HL-60 (cell line): ENCODE data around the gene NDUFAF8.

ENCODE experiments used
- DNase-seq, 2 experiments: peaks; one replicate each; pipeline ENCODE4 v3.0.0-alpha.2; 2010 to 2020; ENCODE audit warnings: low read depth in 1 of 2, low spot score in 1 of 2
- H3K27ac ChIP-seq: fragments of 250-450 bp; sonication (Bioruptor Pico); replicated peaks from 2 replicates; pipeline ENCODE4 v1.5.1; 2020; ENCODE audit warnings: mild to moderate bottlenecking, moderate library complexity
- H3K27me3 ChIP-seq: fragments of 250-450 bp; sonication (Bioruptor Pico); 2 replicates; pipeline ENCODE4 v1.5.1; 2021; ENCODE audit warnings: mild to moderate bottlenecking, moderate library complexity; ENCODE audit not compliant: insufficient read depth, poor library complexity, severe bottlenecking
- H3K4me3 ChIP-seq: replicated peaks from 2 replicates; pipeline ENCODE4 v1.5.1; 2011; ENCODE audit warnings: mild to moderate bottlenecking, control low read depth, low read length; ENCODE audit not compliant: insufficient read depth
- CTCF ChIP-seq: IDR thresholded peaks from one replicate; pipeline ENCODE4 v1.5.1; 2011; ENCODE audit warnings: low read length, control low read depth, inconsistent platforms; ENCODE audit not compliant: insufficient read depth
- GABPA ChIP-seq: IDR thresholded peaks from 2 replicates; pipeline ENCODE4 v1.6.1; 2012; ENCODE audit warnings: low read depth
- POLR2AphosphoS5 ChIP-seq: IDR thresholded peaks from 2 replicates; pipeline ENCODE4 v1.6.1; 2012; ENCODE audit warnings: low read depth
- REST ChIP-seq: IDR thresholded peaks from 2 replicates; pipeline ENCODE4 v1.6.1; 2012; ENCODE audit warnings: low read depth; ENCODE audit not compliant: insufficient replicate concordance
- SPI1 ChIP-seq: IDR thresholded peaks from 2 replicates; pipeline ENCODE4 v1.6.1; 2012; ENCODE audit warnings: low read depth, mild to moderate bottlenecking, borderline replicate concordance

Gene NDUFAF8

GRCh38 chr17:81278831-81279230, 39.7 kb downstream of the NDUFAF8 start:
- Histone ChIP-seq H3K27ac (no peak overlapping the region), H3K4me3 (no peak overlapping the region), H3K27me3 (no peaks in the 10 kb centered on the region)
- no peak for TF ChIP-seq CTCF
- TF ChIP-seq POLR2AphosphoS5: no peak
- no peak for TF ChIP-seq REST
- no peak for TF ChIP-seq GABPA
- TF ChIP-seq SPI1: no peak
- DNase-seq: no peak

DNA sequence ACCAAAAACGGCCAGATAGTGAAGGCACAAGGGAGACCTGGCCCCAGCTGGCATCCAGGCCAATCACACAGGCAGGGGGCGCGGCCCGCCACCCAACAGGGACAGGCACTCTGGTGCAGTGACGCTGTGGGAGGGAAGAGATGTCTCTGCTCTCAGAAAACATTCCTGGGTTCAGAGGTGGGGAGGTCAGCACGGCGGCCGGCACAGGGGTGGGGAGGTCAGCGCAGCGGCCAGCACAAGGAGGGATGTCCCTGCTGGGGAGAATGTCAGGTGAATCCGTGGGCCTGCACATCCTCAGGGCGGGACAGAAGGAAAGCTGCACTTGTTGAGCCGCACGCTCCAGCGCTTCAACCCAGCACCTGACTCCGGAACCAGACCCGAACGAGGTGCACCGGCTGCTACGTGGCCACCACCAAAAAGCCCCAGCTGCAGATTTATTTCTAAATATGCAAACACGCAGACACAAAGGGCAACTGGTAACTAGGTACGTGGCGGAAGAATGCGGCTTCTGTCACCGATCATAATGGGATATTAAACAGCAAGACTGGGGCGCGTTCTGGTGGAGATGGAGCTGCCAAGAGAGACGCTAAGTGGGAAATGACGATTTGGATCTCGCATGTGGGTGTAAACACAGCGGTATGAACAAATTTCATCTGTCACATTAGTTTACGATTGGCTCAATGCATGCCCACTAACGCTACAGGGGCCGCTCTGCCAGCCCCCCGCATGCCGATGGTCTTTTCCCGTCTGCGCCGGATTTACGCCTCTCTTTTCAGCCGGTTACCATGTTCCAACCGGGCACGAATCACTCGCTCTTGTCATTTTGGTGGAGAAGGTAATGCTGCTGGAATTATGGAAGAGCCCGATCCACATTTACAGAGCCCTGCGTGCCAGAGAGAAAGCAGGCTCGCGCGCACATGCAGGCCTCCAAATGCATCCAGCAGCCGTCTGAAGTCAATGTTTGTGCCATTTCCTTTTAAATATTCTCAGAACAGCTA, 40.5 kb downstream of the NDUFAF8 start:
- no peak overlapping the region for H3K27ac ChIP-seq
- H3K4me3 ChIP-seq: no peak overlapping the region
- TF ChIP-seq POLR2AphosphoS5 (no peak), SPI1 (no peak), GABPA (no peak), CTCF (no peak), REST (no peak)
- no peaks in the 10 kb centered on the region for H3K27me3 ChIP-seq
- no peak for DNase-seq

DNA sequence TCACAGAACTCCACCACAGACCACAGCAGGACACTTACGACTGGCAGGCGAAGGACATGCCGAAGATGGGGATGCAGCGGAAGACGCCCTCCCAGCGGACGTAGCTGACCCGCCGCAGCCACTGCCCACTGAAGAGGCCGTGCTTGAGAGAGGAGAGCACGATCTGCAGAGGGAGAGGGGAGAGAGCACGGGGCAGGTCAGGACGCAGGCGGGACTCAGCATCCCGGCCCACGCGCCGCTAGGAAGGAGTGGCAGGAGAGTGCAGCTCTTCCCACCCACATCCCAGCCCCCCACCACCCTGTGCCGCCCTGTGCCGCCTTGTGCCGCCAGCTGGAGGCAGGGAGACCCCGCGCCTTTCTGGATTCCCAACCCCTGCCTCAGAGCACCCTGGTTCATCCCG, 41.5 kb downstream of the NDUFAF8 start:
- no peak overlapping the region for H3K4me3 ChIP-seq
- TF ChIP-seq REST (no peak), POLR2AphosphoS5 (no peak), GABPA (no peak), CTCF (no peak), SPI1 (no peak)
- H3K27me3 ChIP-seq: no peaks in the 10 kb centered on the region
- H3K27ac ChIP-seq: no peak overlapping the region
- no peak for DNase-seq
